Spleen (tissue), 7 donors: ENCODE data around the gene CCDC149.

ENCODE experiments used
- CTCF ChIP-seq, 11 experiments: fragments of 200-600 bp in 7 of 11; fragments of 450-650 bp in 4 of 11; sonication (generic) in 4 of 11; IDR thresholded peaks in 8 of 11; conservative IDR thresholded peaks in 3 of 11; 1 replicate in 7 of 11; 2 replicates in 4 of 11; pipeline versions ENCODE4 v1.4.0 to v1.8.0; 2016 to 2021; ENCODE audit warnings: antibody characterized with exemption in 11 of 11, inconsistent platforms in 4 of 11, mild to moderate bottlenecking in 1 of 11
- POLR2A ChIP-seq, 3 donors: fragments of 450-650 bp; IDR thresholded peaks; one replicate each; pipeline ENCODE4 v1.5.1; 2017; ENCODE audit warnings: antibody characterized with exemption in 3 of 3, mild to moderate bottlenecking in 1 of 3
- POLR2AphosphoS5 ChIP-seq, 3 donors: sonication (generic); formaldehyde crosslinking; IDR thresholded peaks; one replicate each; pipeline ENCODE4 v1.5.1; 2017; ENCODE audit warnings: antibody characterized with exemption in 3 of 3
- donor health status: DM: no; HTN: no; CAD: no; lungs with moderate emphysema.
- donor health status: DM: no; HTN: no; CAD: no.
- donor health status: DM: no; HTN: no; CAD: no.

GRCh38 chr4:24890561-24891126, 22.2 kb downstream of the CCDC149 start:
- TF ChIP-seq CTCF (IDR thresholded peaks at IDR 0.05 in 8 of 11, conservative IDR thresholded peaks at IDR 0.05 in 3 of 11) (no peak), POLR2A (IDR thresholded peaks at IDR 0.05) (no peak), POLR2AphosphoS5 (IDR thresholded peaks at IDR 0.05) (no peak)
